H9 (cell line): Measurements from ENCODE around the gene NDUFB2. TPM values are rescaled to one million over a fixed set of nuclear protein-coding genes. Genes with fewer than 3 reads are reported as not detected.
A peak's percentile ranks its signal among the peaks of the same experiment; 100 is the strongest.

Source experiments
- DNase-seq: peaks from one replicate; pipeline ENCODE4 v3.0.0-alpha.2; 2017
- H2AFZ ChIP-seq: one replicate; pipeline ENCODE4 v1.6.1; 2013; ENCODE audit warnings: mild to moderate bottlenecking, low read length, control low read depth, moderate library complexity
- H2AK5ac ChIP-seq: 2 replicates; pipeline ENCODE4 v1.6.1; 2013; ENCODE audit warnings: low read length, control low read depth, mixed read lengths; ENCODE audit not compliant: insufficient read length
- H2BK120ac ChIP-seq: one replicate; pipeline ENCODE4 v1.6.1; 2013; ENCODE audit warnings: low read depth, mild to moderate bottlenecking, low read length, control low read depth, inconsistent platforms; ENCODE audit not compliant: poor library complexity, severe bottlenecking
- H2BK12ac ChIP-seq: 2 replicates; pipeline ENCODE4 v1.6.1; 2013; ENCODE audit warnings: low read length, control low read depth, mixed read lengths, low read depth; ENCODE audit not compliant: insufficient read length
- H2BK15ac ChIP-seq: 2 replicates; pipeline ENCODE4 v1.6.1; 2013; ENCODE audit warnings: low read depth, low read length, control low read depth
- H2BK20ac ChIP-seq: one replicate; pipeline ENCODE4 v1.6.1; 2013; ENCODE audit warnings: low read depth, mild to moderate bottlenecking, low read length, control low read depth, inconsistent platforms; ENCODE audit not compliant: poor library complexity, severe bottlenecking
- H2BK5ac ChIP-seq: 2 replicates; pipeline ENCODE4 v1.6.1; 2013; ENCODE audit warnings: low read length, control low read depth, mixed read lengths; ENCODE audit not compliant: insufficient read length
- H3K14ac ChIP-seq: 2 replicates; pipeline ENCODE4 v1.6.1; 2013; ENCODE audit warnings: low read length, control low read depth; ENCODE audit not compliant: insufficient read depth
- H3K18ac ChIP-seq: 2 replicates; pipeline ENCODE4 v1.6.1; 2013; ENCODE audit warnings: low read depth, mild to moderate bottlenecking, mixed read lengths, low read length, control low read depth; ENCODE audit not compliant: insufficient read length
- H3K23ac ChIP-seq: 2 replicates; pipeline ENCODE4 v1.6.1; 2013; ENCODE audit warnings: low read length, control low read depth, mixed read lengths, low read depth; ENCODE audit not compliant: insufficient read length
- H3K23me2 ChIP-seq: 2 replicates; pipeline ENCODE4 v1.6.1; 2013; ENCODE audit warnings: low read depth, mild to moderate bottlenecking, mixed read lengths, low read length, control low read depth; ENCODE audit not compliant: insufficient read length, poor library complexity, severe bottlenecking
- H3K27ac ChIP-seq: 2 replicates; pipeline ENCODE4 v1.5.1; 2013; ENCODE audit warnings: low read length, control low read depth, mixed read lengths, low read depth; ENCODE audit not compliant: insufficient read length
- H3K27me3 ChIP-seq: 2 replicates; pipeline ENCODE4 v1.6.1; 2013; ENCODE audit warnings: low read length, control low read depth, inconsistent platforms; ENCODE audit not compliant: insufficient read depth
- H3K4ac ChIP-seq: 2 replicates; pipeline ENCODE4 v1.6.1; 2013; ENCODE audit warnings: low read depth, mild to moderate bottlenecking, control low read depth, inconsistent platforms, low read length, moderate library complexity
- H3K4me1 ChIP-seq: 2 replicates; pipeline ENCODE4 v1.6.1; 2013; ENCODE audit warnings: low read length, control low read depth, inconsistent platforms; ENCODE audit not compliant: insufficient read depth
- H3K4me2 ChIP-seq: 2 replicates; pipeline ENCODE4 v1.6.1; 2013; ENCODE audit warnings: low read length, control low read depth, mixed read lengths; ENCODE audit not compliant: insufficient read length, insufficient read depth
- H3K56ac ChIP-seq: 2 replicates; pipeline ENCODE4 v1.6.1; 2013; ENCODE audit warnings: low read depth, mild to moderate bottlenecking, mixed read lengths, low read length, control low read depth; ENCODE audit not compliant: insufficient read length
- H3K79me1 ChIP-seq: 2 replicates; pipeline ENCODE4 v1.6.1; 2013; ENCODE audit warnings: low read depth, mild to moderate bottlenecking, moderate library complexity, low read length, control low read depth, inconsistent platforms; ENCODE audit not compliant: insufficient read depth, poor library complexity, severe bottlenecking
- H3K79me2 ChIP-seq: 2 replicates; pipeline ENCODE4 v1.6.1; 2013; ENCODE audit warnings: low read length, control low read depth, inconsistent platforms; ENCODE audit not compliant: insufficient read depth
- H3K9ac ChIP-seq: 2 replicates; pipeline ENCODE4 v1.6.1; 2013; ENCODE audit warnings: low read length, control low read depth, mixed read lengths; ENCODE audit not compliant: insufficient read length; ENCODE audit errors: extremely low read depth
- H3K9me3 ChIP-seq: one replicate; pipeline ENCODE4 v1.6.1; 2013; ENCODE audit warnings: low read depth, low read length, inconsistent platforms; ENCODE audit not compliant: control insufficient read depth
- H3T11ph ChIP-seq: one replicate; pipeline ENCODE4 v1.6.1; 2013; ENCODE audit warnings: mild to moderate bottlenecking, low read length, control low read depth, inconsistent platforms
- H4K20me1 ChIP-seq: one replicate; pipeline ENCODE4 v1.6.1; 2013; ENCODE audit not compliant: control insufficient read depth, insufficient read length, insufficient read depth
- H4K5ac ChIP-seq: 2 replicates; pipeline ENCODE4 v1.6.1; 2013; ENCODE audit warnings: low read depth, mild to moderate bottlenecking, mixed read lengths, low read length, control low read depth; ENCODE audit not compliant: insufficient read length
- H4K8ac ChIP-seq: replicated peaks from 2 replicates; pipeline ENCODE4 v1.6.1; 2013; ENCODE audit warnings: low read length, control low read depth, mixed read lengths, low read depth; ENCODE audit not compliant: insufficient read length
- H4K91ac ChIP-seq: 2 replicates; pipeline ENCODE4 v1.6.1; 2013; ENCODE audit warnings: low read depth, mild to moderate bottlenecking, moderate library complexity, mixed read lengths, low read length, control low read depth; ENCODE audit not compliant: insufficient read length
- H3K27ac Mint-ChIP-seq, 3 experiments: 2 replicates in 2 of 3; 3 replicates in 1 of 3; pipeline ENCODE4 v1.8.0; 2020 to 2021; ENCODE audit warnings: mixed read lengths in 3 of 3, mild to moderate bottlenecking in 1 of 3, moderate library complexity in 1 of 3
- H3K27me3 Mint-ChIP-seq: 2 replicates; pipeline ENCODE4 v1.8.0; 2021; ENCODE audit warnings: low read depth, mild to moderate bottlenecking, moderate library complexity, mixed read lengths
- H3K36me3 Mint-ChIP-seq, 3 experiments: 2 replicates in 2 of 3; 3 replicates in 1 of 3; pipeline ENCODE4 v1.8.0; 2020 to 2021; ENCODE audit warnings: low read depth in 3 of 3, mixed read lengths in 3 of 3; ENCODE audit not compliant: insufficient read depth in 1 of 3
- H3K4me1 Mint-ChIP-seq, 2 experiments: 2 replicates each; pipeline ENCODE4 v1.8.0; 2020; ENCODE audit warnings: mixed read lengths in 2 of 2
- H3K4me3 Mint-ChIP-seq, 2 experiments: 2 replicates in 1 of 2; 3 replicates in 1 of 2; pipeline ENCODE4 v1.8.0; 2020 to 2021; ENCODE audit warnings: mild to moderate bottlenecking in 2 of 2, mixed read lengths in 2 of 2, moderate library complexity in 1 of 2
- H3K9me3 Mint-ChIP-seq, 2 experiments: 2 replicates in 1 of 2; 3 replicates in 1 of 2; pipeline ENCODE4 v1.8.0; 2020; ENCODE audit warnings: mild to moderate bottlenecking in 2 of 2, mixed read lengths in 2 of 2, moderate library complexity in 1 of 2
- WGBS: extraction: QIAGEN DNeasy Blood & Tissue Kit; methylation state at CpG from one replicate; pipeline ENCODE4 v1.1.7; 2013; ENCODE audit warnings: missing lambda C conversion rate, low lambda C conversion rate, mixed read lengths; ENCODE audit not compliant: insufficient read length; ENCODE audit errors: extremely low coverage; 5-methylcytosine and 5-hydroxymethylcytosine counted together
- total RNA-seq: library from RNA; stranded (reverse); gene quantifications from 2 replicates; pipeline ENCODE4 v1.2.1, GENCODE V29; 2021
- TF ChIP-seq, protein P1 (sequence below): fragments of 200-600 bp; sonication (generic); conservative IDR thresholded peaks from 3 replicates; pipeline ENCODE4 v1.8.0; 2021; ENCODE audit warnings: antibody characterized with exemption, mild to moderate bottlenecking

The NDUFB2 gene
- total RNA-seq, 1 experiment from 2014 or later, result 177 TPM

- H3K56ac ChIP-seq, result no peak overlapping the region
- H3K4ac ChIP-seq, result no peak overlapping the region
- H2BK15ac ChIP-seq, result no peak overlapping the region
- Mint-ChIP-seq H3K4me1 (peaks cover 15 to 18% of the 10 kb centered on the region in 2 experiments), H3K9me3 (no peaks in the 10 kb centered on the region), H3K27me3 (peaks cover 3% of the 10 kb centered on the region; the same call in 1 of the 2 replicates), H3K36me3 (peaks cover 0 to 3% (median 0%) of the 10 kb centered on the region in 3 experiments; a peak in 2 of 7 replicates), H3K4me3 (peak overlapping the region; percentile 72 to 85), H3K27ac (no peak overlapping the region)
- H2BK5ac ChIP-seq, result no peak overlapping the region
- DNase-seq, result peak; percentile 78
- H3K79me2 ChIP-seq, result no peaks in the 10 kb centered on the region
- TF ChIP-seq, protein P1, sequence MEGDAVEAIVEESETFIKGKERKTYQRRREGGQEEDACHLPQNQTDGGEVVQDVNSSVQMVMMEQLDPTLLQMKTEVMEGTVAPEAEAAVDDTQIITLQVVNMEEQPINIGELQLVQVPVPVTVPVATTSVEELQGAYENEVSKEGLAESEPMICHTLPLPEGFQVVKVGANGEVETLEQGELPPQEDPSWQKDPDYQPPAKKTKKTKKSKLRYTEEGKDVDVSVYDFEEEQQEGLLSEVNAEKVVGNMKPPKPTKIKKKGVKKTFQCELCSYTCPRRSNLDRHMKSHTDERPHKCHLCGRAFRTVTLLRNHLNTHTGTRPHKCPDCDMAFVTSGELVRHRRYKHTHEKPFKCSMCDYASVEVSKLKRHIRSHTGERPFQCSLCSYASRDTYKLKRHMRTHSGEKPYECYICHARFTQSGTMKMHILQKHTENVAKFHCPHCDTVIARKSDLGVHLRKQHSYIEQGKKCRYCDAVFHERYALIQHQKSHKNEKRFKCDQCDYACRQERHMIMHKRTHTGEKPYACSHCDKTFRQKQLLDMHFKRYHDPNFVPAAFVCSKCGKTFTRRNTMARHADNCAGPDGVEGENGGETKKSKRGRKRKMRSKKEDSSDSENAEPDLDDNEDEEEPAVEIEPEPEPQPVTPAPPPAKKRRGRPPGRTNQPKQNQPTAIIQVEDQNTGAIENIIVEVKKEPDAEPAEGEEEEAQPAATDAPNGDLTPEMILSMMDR, result no peak
- H3K27ac ChIP-seq, result no peak overlapping the region
- no peaks in the 10 kb centered on the region for H3K9me3 ChIP-seq
- no peak overlapping the region for H2BK12ac ChIP-seq
- H3K27me3 ChIP-seq, result no peaks in the 10 kb centered on the region; the same call in 1 of the 2 replicates
- H2AFZ ChIP-seq, result no peak overlapping the region
- H3K23me2 ChIP-seq, result peaks cover 6% of the 10 kb centered on the region
- no peak overlapping the region for H4K91ac ChIP-seq
- no peak overlapping the region for H4K5ac ChIP-seq
- no peak overlapping the region for H3K23ac ChIP-seq
- no peak overlapping the region for H3K9ac ChIP-seq
- no peak overlapping the region for H3T11ph ChIP-seq
- H2AK5ac ChIP-seq, result no peak overlapping the region
- H4K8ac ChIP-seq, result no peak overlapping the region
- H3K4me2 ChIP-seq, result peak overlapping the region; percentile 55
- H2BK20ac ChIP-seq, result no peak overlapping the region
- H3K79me1 ChIP-seq, result no peaks in the 10 kb centered on the region
- no peaks in the 10 kb centered on the region for H4K20me1 ChIP-seq
- H3K14ac ChIP-seq, result 0 out of 2 replicates have a peak overlapping the region, but pooled peaks have one; percentile 0
- H2BK120ac ChIP-seq, result no peak overlapping the region
- no CpG with 5 or more reads among the region's 72 CpGs for WGBS
- H3K4me1 ChIP-seq, result no peaks in the 10 kb centered on the region; the same call in 1 of the 2 replicates
- H3K18ac ChIP-seq, result no peak overlapping the region
These were observed 23.3 kb upstream of the NDUFB2 start for GRCh38 chr7:140673063-140673773.
